Activated CD4-positive, alpha-beta T cell treated with anti-CD3 and anti-CD28 coated beads for 48 hours (primary cell): ENCODE results near the gene NEDD4L.

Experiments
- DNase-seq: peaks from one replicate; pipeline ENCODE4 v3.0.0-alpha.2; 2020

NEDD4L gene

DNA sequence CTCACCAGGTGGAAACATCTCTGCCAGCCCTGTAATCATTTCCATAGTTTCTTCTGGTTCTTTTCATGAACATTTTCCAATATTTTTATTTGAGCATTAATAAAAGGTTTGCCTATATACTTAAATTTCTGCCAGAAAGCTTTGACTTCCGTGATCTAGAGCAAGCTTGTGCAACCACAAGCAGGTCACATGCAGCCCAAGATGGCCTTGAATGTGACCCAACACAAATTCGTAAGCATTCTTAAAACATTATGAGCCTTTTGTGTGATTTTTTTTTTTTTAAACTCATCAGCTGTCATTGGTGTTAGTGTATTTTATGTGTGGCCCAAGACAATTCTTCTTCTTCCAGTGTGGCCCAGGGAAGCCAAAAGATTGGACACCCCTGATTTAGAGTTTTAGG lies 51.6 kb downstream of the NEDD4L start:
- no peak for DNase-seq

DNA sequence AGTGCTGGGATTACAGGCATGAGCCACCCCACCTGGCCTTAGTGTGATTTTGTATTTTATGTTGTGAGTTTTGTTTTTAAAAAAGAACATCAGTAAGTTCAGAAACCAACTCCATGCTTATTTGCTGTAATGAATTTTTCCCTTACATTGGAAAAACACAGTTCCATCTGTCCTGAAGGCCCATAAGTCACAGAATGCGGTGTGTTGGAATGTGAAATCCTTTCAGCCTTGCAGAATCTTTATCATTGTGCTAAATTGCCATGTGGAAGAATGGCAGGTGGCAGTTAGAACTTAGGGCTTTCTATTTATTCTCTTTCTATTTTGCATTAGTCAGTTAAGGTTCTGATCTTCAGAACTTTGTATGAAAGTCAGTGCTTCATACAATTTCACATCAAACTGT lies 52.6 kb downstream of the NEDD4L start:
- no peak for DNase-seq

DNA sequence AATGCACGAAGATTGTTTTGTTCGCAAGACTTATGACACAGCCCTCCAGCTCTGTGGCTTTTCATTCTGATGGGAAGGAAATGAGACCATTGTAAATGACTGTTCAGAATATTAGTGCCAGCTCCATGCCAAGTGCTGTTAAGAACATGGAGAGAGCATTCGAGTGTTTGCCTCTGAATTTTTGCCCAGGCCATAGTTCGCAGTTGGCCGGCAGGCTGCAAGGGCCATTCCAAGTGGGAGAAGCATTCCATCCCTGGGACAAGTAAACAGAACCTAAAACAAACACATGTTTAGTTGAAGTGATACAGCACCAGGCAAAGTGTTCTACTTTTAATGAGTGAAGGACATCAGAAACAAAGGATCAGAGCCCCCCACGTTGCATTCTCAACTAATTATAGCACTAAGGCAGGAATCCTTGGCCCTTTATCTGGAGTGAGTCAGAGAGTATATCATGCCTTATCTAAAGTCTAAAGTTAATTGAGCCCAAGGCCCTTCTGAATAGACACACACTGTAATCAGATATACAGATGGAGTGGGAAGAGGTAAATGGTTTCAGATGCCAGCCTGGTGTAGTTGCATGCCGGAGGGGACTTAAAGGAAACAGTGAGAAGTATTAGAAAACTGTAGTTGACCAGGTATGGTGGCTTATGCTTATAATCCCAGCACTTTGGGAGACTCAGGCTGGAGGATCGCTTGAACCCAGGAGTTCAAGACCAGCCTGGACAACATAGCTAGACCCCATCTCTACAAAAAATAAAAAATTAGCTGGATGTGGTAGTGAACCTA lies 53.3 kb downstream of the NEDD4L start:
- no peak for DNase-seq

DNA sequence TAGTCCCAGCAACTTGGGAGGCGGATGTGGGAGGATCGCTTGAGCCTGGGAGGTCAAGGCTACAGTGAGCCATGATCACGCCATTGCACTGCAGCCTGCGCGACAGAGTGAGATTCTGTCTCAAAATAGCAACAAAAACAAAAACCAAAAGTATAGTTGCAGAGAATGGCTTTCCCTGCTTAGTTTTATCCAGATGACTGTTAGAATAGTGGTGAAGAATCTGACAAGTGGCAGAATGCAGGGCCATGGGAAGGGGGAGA lies 53.8 kb downstream of the NEDD4L start:
- DNase-seq: no peak

DNA sequence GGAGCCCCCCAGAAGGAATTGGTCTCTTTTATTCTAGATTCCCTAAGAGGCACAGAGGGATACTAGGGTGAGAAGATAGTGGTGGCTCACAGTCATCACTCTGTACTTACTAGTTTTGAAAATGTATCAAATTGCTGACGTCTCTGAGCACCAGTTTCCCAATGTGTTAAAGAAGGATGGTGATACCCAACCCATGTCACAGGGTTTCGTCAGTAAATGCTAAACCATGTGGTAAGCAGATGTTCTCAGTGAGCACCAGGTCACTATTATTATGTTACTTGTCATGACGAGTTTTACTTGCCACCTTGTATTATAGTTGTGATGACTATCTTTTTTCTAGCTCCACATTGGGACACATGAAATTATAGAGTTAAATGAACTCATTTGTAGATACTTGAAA lies 54.7 kb downstream of the NEDD4L start:
- DNase-seq: no peak

DNA sequence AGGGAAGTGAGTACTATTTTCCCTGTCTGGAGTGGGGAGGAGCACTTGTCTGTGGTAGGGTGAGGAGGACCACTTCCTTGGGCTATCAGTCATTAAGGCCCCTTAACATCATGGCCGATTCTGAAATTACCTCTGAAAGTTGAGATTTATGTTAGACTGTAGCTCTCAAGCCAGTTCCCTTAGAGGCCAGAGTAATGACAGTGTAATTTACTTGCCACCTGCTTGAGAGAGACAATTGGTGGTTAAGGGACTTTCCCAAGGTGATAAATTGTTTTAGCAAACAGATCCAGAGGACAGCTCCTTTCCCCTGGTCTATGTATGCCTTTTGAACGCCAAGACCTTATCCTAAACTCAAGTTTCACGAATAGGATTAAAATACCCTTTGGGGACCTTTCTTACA lies 56.1 kb downstream of the NEDD4L start:
- DNase-seq: no peak

DNA sequence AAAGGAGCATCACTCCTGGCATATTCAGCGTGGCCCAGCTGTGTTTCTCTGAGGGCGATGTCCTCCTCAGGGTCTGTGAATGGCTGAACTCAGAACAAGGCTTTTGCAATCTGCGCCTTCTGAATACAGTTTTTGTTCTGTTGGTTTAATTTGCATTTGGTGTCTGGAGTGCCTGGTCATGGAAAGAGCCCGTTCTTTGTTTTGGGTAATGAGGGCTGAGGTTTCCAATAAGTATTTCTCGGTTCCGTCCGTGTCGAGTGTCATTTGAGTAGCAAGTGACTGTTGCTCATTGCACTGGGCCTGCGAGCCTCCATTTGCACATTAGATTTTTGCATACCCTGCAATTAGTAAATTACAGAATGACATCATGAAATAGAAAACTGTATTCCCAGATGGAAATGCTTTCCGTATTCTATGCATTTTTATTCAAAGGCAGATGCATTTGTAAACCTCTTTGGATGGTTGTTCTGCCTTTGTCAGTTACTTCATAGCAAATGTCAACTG lies 57.3 kb downstream of the NEDD4L start:
- DNase-seq: no peak

DNA sequence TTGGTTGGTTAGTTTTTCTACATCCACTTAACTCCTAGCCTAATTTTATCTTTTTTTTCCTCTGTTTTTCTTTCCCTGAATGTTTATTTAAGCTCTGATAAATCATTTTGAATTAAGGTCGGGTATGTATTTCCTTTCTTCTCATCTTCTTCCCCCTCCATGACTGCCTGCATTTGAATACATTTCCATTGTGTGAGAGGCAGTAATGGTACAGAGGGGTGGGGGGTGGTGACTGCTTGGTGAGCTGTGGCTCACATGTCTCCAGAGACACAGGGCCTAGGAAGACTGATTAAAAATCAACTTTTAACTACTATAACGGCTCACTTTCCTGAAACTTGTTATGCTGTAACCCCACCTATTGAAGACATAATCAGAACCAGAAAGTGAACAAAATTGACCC lies 58.0 kb downstream of the NEDD4L start:
- DNase-seq: no peak

DNA sequence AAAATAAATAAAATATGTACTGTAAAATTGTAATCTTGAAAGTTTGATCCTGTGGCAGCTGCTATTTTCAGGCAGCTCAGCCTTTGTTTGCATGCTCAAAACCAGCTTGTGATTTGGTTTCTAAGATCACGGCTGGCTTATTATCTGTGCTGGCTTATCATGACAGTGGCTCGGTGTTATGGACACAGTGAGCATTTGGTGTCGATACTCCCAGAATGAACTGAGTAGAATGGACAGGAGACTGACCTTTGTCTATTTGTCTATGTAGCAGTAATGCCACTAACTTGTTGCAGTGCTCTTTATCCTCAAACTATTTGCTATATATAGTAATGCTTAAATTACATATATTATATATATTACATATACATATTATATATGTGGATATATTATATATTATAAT lies 58.8 kb downstream of the NEDD4L start:
- no peak for DNase-seq

DNA sequence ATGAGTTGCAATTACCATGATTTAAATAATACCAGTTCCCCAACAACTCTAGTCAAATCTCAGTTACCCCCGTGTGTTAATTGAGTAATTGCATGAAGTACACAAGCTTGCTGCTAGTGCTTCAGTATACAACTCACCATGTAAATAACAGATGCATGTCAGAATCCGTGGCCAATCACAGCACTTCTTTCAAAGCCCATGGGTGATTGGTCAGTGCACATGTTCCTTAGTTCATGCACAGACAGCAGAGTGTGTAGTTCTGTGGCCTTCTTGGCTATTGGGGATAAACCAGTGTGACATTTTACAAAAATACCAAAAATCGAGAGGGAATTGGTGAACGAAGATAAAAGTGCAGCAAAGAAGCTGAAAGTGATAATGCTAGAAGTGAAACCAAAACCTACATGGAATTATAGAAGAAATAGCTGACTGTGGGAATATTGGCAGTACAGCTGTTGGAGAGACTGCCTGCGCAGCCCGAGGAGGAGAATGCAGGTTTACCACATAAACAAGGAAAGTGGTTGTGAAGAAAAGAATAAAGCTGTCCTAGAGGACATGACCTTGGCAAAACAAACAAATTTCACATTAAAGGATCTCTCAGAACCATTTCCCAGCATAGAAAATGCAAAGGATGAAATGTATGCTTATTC lies 59.4 kb downstream of the NEDD4L start:
- no peak for DNase-seq

DNA sequence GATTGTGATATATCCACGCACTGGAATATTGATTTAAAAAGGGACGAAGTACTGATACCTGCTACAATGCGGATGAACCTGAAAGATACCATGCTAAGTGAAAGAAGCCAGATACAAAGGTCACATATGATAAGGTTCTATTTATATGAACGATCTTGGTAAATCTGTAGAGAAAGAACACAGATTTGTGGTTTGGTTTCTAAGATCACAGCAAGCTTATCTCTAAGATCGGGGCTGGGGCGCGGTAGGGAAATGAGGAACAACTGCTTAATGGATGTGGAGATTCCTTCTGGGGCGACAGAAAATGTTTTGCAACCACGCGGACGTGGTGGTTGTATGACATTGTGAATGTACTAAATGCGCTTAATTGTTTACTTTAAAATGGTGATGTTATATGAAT lies 60.1 kb downstream of the NEDD4L start:
- DNase-seq: no peak

DNA sequence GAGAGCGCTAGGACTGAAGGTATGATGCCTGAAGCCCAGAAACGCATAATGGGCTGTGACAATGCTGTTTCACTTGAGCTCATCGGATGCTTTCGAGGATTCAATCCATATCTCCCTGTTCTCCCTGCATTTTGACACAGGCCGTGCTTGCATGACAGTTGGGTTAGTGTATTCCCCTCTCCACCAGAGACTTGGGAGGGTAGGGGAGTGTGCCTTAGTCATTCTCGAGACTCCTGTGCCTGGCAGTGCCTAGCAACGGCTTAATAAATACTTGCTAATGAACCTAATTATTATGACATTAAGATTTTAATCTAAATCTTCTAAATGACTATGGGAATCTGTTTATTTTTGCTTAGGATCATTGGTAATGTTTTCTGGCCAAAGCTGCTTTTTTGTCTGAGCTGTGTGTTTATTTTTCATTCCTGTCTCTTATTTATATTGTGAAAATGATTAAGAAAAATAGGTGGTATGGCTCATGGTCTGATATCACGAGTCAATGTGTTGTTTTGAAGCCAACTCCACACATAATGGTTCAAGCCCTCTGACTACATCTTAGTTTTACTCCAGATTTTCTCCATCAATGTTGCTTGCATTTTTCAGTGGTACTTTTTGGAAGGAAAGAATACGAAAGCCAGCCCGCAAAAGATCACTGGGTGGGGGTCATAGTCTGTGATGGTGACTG lies 61.3 kb downstream of the NEDD4L start:
- no peak for DNase-seq

DNA sequence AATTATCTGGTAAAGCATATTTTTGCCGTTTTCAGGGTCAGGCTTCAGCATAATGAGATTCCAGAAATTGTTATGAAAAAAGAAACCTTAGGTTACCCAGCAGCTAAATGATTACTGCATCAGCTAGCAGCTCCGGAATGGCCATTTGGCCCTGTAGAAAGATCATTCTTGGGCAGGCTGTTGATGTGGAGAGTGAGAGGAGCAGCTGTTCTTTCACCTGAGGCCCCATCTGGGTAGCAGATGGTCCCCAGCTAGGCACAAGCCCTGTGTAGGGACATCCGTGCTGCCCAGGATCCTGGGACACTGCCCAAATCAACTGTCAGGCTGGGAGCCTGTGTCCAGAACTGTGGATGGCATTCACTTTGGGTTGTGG lies 61.8 kb downstream of the NEDD4L start:
- no peak for DNase-seq

DNA sequence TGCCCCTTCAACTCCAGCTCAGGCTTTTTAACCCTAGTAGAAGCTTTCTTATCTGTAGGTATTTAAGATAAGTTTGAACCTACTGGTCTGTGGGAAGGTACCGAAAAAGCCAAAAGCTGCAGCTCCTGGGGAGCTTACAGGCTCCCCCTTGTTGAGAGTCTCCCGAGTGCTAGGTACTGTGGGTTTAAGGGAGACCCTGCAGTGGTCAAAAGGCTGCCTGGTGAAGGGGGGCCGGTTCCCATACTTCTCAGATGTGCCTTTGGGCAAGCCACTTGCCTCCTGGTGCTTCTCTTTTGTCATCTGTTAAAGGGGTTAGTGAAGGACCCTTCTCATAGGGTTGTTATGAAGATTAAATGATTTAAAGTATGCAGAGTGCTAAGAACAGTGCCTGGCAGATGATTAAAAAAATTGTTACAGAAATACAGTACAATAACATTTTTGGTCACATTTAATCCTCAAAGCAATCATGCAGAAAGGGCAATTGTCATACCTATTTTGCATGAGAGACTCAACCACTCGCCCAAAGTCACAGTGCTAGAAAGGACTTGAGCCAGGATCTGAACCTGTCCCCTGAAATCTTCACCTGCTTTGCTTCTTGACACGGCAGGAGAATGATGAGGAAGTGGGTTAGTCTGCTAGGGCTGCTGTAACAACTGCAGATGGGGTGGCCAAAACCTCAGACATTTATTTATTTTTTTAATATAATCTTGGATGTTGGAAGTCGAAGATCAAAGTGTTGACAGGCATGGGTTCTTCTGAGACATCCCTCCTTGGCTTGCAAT lies 62.5 kb downstream of the NEDD4L start:
- DNase-seq: no peak

DNA sequence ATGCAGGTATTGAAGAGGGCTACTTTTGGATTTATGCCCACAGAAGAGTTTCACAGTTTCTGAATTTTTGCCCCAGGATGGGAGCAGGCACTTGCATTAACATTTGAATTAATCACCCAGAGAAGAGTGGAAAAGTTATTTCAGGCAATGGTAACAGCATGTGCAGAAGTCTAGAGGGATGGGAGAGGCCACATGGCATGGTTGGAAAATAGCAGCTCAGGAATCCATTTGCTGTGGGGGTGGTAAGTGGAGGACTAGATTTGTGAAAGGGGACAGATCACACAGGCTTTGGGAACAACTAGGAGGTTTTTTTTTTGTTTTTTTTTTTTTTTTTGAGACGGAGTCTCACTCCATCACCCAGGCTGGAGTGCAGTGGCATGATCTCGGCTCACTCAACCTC lies 65.2 kb downstream of the NEDD4L start:
- DNase-seq: no peak

DNA sequence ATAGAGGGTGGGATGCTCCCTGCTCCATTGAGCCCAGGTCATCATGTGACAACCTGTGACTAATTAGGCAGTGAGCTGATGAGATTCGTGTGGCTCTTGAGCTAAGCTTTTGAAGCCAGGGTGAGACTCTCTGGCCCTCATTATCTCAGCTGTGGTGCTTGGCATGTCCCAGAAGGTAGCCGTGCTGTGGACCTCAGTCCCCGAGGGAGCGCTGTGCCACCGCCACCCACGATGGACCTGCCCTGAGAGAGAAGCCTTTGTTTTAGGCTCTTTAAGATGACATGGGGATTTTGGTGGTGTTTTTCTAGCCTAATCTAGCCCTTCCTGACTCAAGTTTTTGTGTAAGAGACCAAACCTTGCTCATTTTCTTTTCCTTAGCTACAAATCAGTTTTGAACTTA lies 66.4 kb downstream of the NEDD4L start:
- DNase-seq: no peak

DNA sequence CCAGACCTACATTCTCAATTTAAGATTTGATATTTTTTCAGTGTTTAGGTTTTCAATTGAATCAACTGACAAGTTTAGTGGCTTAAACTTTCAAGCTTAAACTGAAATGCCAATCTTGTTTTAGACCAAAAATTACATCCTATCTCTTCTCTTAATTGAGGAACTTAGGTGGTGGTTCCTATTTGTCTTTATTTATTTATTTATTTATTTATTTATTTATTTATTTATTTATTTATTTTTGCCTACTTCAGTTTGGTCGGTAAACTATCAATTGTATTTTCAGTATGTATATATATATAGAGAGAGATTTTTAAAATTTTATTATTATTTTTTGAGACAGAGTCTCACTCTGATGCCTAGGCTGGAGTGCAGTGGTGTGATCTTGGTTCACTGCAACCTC lies 68.1 kb downstream of the NEDD4L start:
- DNase-seq: no peak

DNA sequence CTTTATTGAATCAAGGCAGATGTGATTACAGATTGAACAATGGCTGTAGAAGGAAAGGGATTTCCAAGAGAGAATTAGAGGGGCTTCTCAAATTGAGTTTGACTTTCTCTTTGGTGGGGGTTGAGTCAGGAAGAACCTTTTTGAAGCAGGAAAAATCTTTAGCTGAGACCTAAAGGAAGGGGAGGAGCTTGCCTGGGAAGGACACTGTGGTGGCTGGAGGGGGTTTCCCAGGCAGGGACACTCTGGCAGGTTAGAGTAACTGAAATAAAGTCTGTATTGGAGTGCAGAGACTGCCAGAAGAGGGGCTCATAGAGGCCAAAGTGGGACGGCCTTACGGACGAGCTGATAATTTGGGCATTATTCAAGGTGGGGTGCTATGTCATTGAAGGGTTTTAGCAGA lies 69.3 kb downstream of the NEDD4L start:
- DNase-seq: no peak

DNA sequence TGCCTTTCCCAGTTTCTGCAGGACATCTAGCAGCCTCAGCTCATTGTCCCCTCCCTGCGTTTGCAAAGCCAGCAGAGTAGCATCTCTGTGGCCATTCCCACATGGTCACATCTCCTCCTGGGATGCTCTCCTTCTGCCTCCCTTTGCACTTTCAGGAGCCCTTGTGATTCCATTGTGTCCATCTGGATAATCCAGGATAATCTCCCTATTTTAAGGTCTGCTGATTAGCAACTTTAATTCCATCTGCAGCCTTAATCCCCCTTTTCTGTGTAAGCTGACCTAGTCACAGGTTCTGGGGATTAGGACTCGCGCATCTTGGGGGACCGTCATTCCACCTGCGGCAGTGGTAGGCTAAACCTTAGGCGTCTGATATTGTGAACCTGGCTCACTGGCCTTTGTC lies 70.7 kb downstream of the NEDD4L start:
- no peak for DNase-seq

DNA sequence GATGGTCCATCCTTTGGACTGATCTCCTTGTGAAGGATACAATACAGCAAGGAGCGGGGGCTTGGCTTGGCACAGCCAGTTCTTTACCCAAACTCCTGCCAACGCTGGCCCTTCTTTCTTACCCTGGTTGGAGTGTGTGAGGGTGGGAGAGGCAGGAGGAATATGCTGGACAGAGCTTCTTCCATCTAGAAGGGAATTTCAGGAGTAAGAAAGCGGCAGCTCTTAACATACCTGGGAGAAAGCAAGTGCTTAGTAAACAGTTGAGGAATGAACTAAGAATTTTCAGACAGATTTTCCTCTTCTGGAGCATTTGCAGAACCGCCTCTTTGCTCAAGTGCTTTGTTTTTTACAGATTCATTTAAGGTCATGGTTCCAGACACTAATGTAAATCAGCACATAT lies 72.8 kb downstream of the NEDD4L start:
- DNase-seq: no peak

DNA sequence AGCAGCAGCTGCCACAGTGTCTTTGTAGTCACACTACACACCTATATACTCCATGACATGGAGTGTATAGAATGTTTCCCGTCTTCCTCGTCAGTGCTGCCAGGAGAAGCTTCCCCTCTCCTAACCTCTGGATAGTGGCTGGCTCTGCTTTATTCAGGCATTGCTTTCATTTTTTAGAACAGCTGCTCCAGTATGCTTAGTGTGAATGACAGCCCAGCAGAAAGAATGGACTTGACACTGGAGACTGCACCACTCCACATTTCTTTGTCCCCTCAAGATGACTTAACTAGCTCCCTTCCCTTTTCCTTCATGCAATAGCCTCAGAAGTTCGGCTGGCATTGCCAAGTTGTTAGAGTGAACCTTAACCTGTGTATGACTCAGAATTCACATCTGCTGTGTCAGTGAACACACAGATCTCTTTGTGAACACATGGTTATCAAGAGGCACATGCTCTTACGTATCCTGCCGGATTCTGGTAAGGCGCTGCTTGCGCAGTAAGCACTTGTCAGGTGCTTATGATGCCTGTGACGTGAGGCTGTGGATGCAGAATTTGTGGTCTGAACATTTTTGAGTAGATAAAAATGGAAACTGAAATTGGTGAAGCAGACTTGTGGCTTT lies 73.9 kb downstream of the NEDD4L start:
- no peak for DNase-seq

DNA sequence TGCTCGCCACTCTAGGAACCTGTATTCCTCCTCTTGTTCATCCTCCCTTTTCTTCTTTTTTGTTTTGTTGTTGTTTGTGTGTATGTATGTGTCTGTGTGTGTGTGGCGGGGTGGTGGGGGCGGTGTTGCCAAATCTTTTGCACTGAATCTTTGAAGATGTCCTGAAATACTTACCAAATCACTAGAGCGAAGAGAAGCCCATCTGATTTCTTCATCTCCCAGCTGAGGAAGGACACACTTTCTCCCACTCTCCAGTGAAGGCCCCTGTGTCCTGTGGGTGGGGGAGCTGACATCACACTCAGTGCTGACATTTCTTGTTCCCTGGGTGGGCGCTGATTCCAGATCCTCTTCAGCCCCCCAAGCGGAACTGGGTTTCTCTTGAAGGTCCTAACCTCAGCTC lies 74.5 kb downstream of the NEDD4L start:
- DNase-seq: no peak

DNA sequence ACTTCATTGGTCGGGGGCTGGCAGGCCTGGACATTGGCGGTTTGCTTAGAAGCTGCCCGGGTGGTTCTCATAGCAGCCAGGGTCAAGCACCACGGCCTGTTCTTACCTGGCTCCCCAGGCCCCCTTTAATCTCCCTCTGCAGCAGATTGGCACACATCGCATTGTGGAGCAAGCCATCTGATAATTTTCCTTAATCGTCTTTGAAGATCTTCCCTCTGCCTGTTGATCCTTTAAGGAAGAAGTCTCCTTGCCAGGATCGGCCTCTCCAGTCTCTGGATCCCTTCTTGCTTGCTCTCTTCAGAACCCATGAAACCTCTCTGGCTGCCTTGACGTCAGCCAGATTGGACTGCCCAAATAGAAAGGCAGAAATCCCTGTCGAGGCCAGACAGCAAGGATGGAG lies 75.8 kb downstream of the NEDD4L start:
- DNase-seq: no peak
